Suppressor macrophage (primary cell): ENCODE measurements around the gene UPB1.
A peak's percentile ranks its signal among the peaks of the same experiment; 100 is the strongest.
"Not testable (repeated sequence)": the region's sequence is repeated elsewhere in the genome, so short reads cannot be mapped to it uniquely, and the experiment has no call there.

Experiments used
- DNase-seq, 4 experiments: peaks; one replicate each; pipeline ENCODE4 v3.0.0-alpha.2; 2020 to 2022

UPB1 gene

DNA sequence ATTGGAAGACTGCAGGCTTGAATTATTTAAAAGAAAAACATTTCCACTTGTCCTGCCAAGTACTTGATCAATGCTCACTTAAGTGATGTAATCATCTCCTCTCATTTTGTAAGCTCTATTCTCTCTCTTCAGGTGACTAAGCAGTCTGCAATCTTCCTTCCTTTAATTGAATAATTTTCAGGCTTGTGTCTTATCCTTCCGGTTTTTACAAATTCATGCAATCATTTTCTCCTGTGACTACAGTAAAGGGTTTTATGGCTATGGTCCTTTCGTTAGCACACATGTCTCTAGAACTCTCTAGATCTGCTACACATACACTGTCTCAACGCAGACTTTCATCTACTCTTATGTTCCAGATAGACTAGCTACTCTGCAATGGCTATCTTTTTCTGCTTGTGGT, 12.6 kb upstream of the UPB1 start:
- DNase-seq = peak in 3 of 4 experiments; percentile 34 to 83 (median 74)

DNA sequence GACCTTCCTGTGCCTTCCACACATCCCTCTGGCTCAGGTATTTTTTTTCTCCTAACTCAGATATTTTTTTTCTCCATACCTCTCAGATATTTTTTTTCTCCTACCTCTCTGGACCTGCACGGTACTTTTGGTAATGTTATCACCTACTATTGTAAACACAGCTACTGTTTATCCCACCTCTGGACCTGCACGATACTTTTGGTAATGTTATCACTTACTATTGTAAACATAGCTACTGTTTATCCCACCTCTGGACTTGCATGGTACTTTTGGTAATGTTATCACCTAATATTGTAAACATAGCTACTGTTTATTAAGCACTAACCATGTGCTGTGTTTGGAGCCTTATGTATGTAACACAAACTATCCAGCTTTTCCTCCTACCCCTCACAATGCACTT, 12.1 kb upstream of the UPB1 start:
- DNase-seq = no peak

DNA sequence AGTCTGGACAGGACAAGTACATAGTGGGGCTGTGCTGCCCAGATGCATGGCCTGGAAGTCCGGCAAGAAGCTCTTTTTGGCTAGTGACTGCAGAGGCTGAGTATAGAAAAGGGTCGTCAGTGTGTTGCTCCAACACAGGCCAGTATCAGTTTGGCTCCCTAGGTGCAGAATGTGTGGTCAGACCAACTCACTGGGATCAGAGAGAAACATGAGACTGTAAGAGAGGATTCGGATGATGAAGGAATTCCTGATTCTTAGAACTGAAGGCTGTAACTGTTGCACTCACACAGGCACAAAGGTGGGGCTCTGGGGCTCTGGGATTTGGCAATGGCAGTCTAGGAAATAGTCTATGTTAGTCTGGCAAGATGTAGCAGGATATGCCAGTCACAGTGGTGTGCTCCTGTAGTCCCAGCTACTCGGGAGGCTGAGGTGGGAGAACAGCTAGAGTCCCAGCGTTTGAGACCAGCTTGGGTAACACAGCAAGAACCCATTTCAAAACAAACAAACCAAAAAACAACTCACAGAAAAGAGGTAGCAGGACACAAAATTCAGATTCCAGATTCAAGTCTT, 11.1 kb upstream of the UPB1 start:
- no peak for DNase-seq

DNA sequence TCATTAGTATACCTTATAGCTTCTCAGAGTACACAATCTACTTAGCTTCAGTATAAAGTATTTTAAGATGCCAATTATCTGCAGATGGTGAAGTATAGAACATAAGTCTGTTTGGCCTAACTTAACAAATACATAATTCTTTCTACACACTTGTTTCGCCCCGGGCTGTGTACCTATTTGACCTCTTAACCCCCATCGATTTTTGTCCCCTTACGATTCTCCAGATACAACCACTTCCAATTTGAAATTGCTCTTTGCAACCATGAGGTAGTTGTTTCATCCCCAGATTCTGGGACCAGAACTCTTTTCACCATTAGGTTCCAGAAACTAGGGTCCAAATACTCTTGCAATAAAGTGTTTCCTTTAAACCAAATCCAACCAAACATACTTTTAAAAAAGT, 10.0 kb upstream of the UPB1 start:
- DNase-seq = no peak

DNA sequence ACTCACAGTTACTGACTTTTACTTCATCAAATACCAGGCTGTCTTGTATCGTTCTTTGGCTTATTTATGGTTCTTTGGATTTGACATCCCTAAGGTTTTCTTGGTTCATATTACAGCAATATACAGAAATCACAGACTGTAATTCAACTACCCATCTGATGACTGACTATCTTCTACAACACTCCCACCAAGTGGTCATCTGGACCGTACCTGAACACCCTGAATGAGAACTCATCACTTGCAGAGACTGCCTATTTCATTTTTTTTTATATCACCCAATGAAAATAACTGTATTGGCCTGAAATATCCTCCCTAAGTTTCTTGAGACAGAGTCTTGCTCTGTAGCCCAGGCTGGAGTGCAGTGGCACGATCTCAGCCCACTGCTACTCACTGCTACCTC, 9.5 kb upstream of the UPB1 start:
- DNase-seq = no peak

DNA sequence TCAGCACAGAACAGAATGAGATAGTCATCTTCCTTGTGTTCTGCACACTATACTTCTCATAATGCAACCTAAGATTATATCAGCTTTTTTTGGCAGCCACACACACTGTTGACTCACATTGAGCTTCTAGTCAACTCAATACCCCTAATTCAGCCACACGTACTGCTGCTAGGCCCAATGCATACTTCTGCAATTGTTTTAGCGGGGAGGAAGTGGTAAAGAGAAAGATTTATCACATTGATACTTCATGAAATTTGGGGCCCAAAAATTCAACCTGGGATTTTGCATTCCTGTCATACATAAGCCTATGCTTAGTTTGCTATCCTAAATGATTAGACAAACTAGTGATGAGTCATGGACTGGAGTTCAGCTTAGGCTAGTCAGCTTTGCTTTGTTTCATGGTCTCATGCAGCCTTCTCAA, 8.6 kb upstream of the UPB1 start:
- peak in 3 of 4 experiments; percentile 48 to 66 (median 64) for DNase-seq

DNA sequence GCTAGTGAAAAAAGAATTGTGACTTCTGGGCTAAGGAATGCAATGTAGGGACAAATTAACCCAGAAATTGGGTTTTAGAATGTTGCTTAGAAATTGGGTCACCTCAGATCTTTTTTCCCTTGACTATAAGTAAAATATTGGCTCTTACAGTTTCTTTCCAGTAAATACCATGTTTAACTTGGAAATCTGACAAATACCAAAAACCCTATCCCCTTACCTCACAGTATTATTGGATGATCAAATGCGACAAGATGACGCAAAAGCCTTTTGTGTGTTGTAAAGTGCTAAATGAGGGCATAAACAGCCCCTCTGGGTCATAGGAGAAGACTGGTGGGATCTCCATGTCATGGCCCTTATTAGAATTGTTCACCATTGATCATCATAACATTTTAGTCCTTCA, 6.1 kb upstream of the UPB1 start:
- no peak for DNase-seq

DNA sequence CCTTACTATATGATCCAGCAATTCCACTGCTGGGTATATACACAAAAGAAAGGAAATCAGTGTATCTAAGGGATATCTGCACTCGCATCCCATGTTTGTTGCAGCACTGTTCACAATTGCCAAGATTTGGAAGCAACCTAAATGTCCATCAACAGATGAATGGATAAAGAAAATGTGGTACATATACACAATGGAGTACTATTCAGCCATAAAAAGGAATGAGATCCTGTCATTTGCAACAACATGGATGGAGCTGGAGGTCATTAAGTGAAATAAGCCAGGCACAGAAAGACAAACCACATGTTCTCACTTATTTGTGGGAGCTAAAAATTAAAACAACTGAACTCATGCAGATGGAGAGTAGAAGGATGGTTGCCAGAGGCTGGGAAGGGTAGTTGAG, 5.7 kb upstream of the UPB1 start:
- not testable (repeated sequence) for DNase-seq

DNA sequence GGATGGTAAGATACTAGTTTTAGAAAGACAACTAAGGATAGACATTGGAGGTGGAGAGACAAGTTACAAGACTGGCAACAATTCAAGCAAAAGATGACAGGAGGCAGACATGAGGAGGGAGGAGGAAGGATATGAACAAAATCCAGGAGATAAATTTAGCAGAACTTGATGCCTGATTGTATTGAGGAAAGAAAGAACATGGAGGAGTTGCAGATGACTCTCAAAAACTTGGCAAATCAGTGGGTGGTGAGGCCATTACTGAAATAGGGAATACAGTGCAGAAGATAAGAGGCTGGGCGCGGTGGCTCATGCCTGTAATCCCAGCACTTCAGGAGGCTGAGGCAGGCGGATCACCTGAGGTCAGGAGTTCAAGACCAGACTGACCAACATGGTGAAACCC, 2.7 kb upstream of the UPB1 start:
- no peak for DNase-seq

DNA sequence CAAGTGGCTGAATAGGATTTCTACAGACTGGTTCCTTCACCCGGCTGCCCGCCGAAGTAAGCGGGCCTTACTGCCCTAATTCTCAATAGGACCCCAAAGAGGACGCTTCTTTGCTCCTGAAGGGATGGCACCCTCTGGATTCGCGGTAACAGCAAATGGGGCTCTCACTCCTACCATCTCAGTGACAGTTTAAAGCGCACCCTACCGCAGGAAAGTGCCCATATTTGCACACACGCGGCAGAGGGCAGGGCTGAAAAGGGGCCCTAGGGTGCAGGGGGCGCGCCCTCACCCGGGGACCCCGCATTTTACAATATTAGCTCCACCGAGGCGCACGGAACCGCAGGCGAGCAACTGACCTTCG, 985 bp upstream of the UPB1 start:
- no peak for DNase-seq

DNA sequence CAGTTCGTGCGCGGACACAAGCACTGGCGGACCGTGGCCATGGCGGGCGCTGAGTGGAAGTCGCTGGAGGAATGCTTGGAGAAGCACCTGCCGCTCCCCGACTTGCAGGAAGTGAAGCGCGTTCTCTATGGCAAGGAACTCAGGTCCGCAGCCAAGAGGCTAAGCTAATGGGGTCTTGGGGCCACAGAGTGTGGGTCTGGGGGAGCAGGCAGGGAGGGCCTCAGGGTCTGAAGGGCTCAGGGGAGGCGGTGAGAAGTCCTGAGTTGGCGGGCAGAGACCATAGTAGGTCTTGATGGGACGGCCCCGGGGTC, 188 bp downstream of the UPB1 start:
- DNase-seq = no peak

DNA sequence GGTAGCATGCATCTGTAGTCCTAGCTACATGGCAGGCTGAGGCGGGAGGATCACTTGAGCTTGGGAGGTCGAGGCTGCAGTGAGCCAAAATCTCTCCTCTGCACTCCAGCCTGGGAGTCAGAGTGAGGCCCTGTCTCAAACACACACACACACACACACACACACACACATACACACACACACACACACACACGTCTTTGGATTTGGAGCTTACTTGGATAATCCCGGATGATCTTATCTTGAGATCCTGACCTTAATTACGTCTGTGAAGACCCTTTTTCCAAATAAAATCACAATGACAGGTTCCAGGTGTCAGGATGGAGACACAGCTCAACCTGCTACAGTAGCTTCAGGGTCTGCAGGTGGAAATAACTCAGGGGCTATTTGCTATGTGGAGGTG, 1.1 kb downstream of the UPB1 start:
- no peak for DNase-seq

DNA sequence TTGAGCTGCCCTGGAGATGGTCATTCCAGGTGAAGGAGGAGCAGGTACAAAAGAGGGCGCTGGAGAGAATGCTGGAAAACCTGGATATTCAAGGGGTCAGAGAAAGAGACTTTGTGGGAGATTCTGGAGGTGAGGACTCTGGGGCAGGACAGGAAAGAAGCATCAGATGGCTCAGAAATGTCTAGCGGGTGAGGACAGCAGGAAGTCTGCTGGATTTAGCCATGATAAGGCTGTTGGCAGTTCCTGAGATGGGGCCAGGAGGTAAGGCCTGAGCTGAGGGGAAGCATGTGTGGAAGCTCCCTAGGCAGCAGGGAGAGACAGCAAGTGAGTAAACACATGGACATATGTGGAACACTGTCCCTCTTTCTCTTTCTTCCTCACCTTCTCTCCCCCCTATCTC, 1.5 kb downstream of the UPB1 start:
- DNase-seq = no peak

DNA sequence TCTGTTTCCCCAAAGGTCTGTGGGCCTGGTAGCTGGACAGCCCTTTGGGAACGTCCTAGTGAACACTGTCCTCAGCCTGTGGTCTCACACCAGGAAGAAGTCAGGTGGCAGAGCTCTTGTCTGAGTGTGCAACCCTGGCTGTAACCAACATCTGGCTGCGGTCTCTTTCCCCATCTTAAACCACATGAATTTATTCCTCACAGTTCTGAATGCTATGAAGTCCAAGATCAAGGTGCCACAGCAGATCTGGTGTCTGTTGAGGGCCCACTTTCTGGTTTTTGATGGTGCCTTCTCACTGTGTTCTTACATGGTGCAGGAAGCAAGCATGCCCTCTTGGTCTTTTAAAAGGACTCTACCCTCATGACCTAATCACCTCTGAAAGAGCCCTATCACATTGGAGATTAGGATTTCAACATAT, 2.7 kb downstream of the UPB1 start:
- peak in 2 of 4 experiments; percentile 24 for DNase-seq

DNA sequence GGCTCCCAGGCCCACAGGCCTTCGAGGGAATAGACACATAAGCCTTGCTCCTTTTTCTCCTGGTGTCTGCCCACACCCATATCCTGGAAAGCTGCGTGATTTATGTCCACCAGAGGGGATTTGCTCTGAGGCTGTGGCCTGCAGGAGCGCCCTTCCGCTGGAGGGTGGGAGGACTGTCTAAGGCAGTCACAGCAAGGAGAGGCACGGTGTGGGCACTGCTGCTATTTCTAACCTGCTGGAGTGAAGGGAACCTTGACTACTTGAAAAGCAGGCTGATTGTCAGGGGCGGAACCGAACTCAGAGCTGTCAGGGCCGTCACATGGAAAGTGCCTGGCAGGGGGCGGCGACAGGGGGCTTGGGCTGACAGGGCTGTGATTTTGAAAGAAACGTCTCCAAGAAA, 3.7 kb downstream of the UPB1 start:
- DNase-seq = no peak

DNA sequence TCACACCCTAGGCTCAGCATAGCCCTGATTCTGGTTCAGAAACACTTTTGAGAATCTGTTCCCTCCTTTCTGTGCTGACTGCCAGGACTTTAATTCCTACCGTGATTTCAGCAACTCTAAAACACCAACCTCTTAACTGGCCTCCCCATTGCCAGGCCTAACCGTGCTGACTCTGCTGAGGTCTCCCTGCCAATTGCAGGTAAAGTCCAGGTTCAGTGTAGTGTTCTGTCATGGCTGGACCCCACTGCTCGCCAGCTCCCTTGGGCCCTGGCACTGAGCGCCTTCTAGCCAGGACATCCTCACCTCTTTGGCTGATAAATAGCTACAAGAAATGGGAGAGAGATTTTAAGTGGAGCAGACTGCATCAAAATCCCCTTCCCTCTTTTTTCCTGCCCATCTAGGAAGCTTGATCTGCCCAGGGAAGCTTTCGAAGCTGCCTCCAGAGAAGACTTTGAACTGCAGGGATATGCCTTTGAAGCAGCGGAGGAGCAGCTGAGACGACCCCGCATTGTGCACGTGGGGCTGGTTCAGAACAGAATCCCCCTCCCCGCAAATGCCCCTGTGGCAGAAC, 4.7 kb downstream of the UPB1 start:
- no peak for DNase-seq

DNA sequence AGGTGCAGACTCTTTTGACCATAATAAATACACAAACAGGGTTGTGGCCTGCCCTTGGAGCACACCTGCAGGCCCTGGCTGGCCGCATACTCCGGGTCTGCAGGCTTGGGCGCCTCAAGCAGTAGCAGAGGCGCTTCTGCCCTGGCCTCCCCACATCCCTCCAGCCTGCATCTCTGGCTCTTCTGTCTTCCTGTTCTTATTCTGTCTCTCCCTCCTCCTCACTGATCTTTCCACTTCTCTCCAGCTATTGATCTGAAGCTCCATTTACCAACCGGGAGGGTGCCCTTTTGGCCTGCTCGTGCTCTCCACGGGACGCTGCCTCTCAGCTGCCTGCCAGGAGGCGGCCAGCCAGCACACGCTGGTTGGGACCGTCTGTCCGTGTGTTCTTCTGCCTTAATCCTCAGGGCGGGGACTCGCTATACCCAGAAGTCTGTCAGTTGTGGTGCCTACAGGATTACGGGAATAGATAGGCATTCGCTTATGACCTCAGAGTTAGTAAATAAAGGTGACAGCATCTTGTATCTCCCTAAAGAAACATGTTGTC, 5.2 kb downstream of the UPB1 start:
- no peak for DNase-seq

DNA sequence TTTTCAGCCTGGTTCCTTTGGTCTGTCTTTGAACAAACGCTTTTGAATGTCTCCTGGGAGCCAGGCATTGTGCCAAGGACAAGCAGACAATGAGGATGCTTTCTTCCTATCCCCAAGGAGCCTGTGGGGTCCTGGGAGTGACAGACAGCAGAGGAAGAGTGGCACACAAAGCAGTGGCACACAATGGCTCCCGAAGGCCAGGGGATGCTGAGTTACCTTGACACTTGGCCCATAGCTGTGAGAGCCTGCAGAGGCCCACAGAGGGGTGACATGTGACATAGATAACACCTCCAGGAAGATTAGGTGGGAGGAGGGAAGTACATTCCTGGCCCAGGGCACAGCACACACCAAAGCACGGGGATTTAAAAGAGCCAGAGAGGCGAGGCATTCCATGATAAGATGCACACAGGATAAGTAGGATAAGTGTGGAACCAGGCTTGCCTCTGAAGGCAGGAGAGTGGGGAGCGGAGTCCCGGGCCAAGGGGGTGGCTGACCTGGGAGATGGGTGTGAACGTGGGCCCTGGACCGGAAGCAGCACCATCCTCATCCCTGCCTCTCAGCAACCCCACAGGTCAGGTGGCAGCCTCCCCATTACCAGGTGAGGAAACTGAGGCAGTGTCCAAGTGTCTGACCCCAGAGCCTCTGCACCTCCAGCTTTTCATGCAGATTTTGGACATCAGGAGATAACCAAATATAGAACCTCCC, 6.3 kb downstream of the UPB1 start:
- no peak for DNase-seq

DNA sequence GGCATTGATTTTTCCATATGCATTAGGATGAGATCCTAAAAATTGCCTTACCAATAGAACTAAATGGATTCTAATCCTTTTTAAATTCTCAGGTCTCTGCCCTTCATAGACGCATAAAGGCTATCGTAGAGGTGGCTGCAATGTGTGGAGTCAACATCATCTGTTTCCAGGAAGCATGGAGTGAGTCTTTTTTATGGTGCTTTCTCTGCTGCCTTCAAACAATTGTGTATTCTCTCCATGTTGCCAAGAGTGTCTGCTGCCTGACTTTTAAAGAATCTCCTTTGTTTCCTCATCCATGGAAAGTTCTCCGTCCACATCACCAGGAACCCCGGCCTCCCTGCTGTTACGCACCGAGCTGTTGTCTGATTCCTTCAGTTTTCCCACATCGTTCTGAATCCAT, 6.9 kb downstream of the UPB1 start:
- DNase-seq = no peak

DNA sequence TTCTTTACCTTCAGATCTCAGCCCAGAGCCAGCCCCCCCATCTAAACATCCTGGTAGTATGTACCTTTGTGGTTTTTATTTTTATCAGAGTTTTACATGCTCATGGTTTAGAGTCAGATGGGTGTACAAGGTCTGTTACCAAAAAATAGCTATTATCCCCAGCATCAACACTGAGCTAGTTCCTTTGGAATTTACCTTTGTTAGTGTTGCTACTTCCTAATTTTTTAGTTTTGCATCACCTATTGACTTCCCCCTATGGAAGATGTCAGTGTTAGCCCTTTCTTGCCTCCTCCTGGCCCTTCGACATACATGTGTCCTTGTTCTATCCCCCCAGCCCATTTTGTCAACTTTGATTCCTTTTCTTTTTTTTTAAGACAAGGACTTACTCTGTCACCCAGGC, 7.4 kb downstream of the UPB1 start:
- no peak for DNase-seq

DNA sequence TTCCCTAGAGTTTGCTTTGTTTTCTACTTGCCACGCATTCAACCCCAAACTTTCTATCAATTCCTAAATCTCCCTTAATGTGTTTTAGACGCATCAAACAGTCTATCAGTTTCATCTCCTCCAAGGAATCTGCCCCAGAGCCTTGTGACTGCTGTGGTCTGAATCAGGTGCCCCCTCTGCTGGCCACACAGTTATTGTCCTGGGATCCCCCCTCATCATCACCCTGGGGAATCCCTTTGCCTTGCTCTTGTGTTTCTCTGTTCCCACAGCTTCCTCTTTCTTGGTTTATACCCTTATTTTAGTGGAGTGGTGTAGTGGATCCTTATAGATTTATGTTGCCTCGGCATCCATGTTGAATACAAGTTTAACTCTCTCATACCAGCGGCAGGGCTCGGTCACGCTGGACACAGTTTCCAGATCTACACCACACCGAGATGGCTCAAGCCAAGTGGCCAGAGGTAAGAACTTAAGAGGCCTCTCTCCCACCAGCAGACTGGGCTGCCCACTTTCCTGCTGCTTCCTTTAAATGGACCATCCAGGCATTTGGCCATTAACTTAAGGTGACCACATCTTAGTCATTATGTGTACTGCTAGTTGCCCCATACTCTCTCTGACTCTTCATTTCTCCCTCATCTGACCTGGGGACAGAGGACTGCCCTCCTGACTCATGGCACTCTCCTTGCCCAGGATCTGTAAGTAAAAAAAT, 8.2 kb downstream of the UPB1 start:
- peak; percentile 90 to 94 (median 93) for DNase-seq

DNA sequence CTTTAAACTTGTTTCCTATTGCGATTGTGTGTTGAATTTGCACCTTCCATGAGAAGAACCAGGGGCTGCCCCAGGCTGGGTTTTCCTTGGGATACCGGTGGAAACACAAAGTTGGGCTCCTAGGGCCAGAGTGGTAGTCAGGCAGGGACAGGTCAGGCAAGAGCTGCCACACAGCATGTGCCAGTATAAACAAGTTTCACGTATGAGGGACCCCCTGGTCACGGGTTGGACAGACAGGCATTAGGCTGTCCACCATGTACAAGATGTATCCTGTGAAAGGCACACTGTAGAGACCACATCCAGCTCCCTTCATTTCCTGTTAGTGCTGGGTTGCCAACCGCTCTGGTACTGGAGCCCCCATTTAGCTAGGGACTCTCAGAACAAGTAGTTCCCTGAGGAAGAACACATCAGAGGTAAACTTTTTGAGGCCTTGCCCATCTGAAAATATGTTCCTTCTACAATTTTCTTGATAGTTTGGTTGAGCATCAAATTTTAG, 8.8 kb downstream of the UPB1 start:
- peak in 1 of 4 experiments; percentile 7 for DNase-seq

DNA sequence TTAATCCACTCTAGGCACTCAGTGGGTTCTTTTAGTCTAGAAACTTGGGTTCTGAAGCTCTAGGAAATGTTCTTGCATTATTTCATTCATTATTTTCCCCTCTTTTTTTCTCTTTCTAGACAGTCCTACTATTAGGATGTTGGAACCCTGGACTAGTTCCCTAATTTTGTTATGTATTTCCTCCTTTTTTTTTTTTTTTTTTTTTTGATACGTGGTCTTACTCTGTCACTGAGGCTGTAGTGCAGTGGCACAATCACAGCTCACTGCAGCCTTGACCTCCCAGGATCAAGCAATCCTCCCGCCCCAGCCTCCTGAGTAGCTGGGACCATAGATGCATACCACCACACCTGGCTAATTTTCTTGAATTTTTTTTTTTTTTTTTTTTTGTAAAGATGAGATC, 9.4 kb downstream of the UPB1 start:
- DNase-seq = peak in 3 of 4 experiments; percentile 32 to 67 (median 64)
